Lower leg skin (tissue), 4 donors: ENCODE results near the gene BSG. TPM values are rescaled to one million over a fixed set of nuclear protein-coding genes. Genes with fewer than 3 reads are reported as not detected.

Source experiments
- DNase-seq, 2 donors: peaks; one replicate each; pipeline ENCODE4 v3.0.0-alpha.2; 2019; ENCODE audit warnings: low spot score in 2 of 2
- H3K4me3 ChIP-seq: fragments of 200-600 bp; sonication (generic); 2 replicates; pipeline ENCODE4 v1.5.1; 2017; ENCODE audit warnings: mild to moderate bottlenecking, low read depth; ENCODE audit not compliant: poor library complexity, severe bottlenecking
- POLR2A ChIP-seq, 2 donors: fragments of 450-650 bp; IDR thresholded peaks; one replicate each; pipeline ENCODE4 v1.6.1; 2016 to 2017; ENCODE audit warnings: antibody characterized with exemption in 2 of 2, mild to moderate bottlenecking in 1 of 2, moderate library complexity in 1 of 2
- WGBS, 2 donors: methylation state at CpG; one replicate each; pipeline ENCODE4 v1.1.5; 2018; 5-methylcytosine and 5-hydroxymethylcytosine counted together
- intact Hi-C: fragments of 100-400 bp; cut with DNase I; formaldehyde crosslinking; loops from one replicate; pipeline ENCODE4 v1.15.0; 2023; ENCODE audit warnings: low total_unique reads
- total RNA-seq, 4 donors: library from RNA; depleted of rRNA; stranded (reverse); fragments of >200 nt; gene quantifications; one replicate each; pipeline ENCODE4 v1.1.0, GENCODE V29; 2016
- TF ChIP-seq, protein P1 (sequence below), 3 donors: fragments of 450-650 bp; IDR thresholded peaks; one replicate each; pipeline ENCODE4 v1.5.1; 2016; ENCODE audit warnings: antibody characterized with exemption in 3 of 3, mild to moderate bottlenecking in 3 of 3, moderate library complexity in 2 of 3

The BSG gene
- total RNA-seq, 4 donors from 2014 or later, result 288 to 344 (median 307) TPM

DNA sequence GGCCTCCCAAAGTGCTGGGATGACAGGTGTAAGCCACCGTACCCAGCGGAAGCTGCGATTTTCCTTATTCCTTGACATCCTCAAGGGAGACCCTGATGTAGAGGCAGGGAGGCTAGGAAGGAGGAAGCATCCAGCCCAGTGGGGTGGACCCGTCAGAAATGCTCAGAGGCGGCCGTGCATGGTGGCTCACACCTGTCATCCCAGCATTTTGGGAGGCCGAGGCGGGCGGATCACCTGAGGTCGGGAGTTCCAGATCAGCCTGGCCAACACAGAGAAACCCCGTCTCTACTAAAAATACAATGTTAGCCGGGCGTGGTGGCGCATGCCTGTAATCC, 17.0 kb upstream of the BSG start:
- no peak for DNase-seq
- intact Hi-C loops, result no loop called here
- 90 to 94% methylated on average over 14 of the region's 14 CpGs for WGBS, 2 donors
- no peak for TF ChIP-seq POLR2A (IDR thresholded peaks at IDR 0.05)
- TF ChIP-seq, protein P1, sequence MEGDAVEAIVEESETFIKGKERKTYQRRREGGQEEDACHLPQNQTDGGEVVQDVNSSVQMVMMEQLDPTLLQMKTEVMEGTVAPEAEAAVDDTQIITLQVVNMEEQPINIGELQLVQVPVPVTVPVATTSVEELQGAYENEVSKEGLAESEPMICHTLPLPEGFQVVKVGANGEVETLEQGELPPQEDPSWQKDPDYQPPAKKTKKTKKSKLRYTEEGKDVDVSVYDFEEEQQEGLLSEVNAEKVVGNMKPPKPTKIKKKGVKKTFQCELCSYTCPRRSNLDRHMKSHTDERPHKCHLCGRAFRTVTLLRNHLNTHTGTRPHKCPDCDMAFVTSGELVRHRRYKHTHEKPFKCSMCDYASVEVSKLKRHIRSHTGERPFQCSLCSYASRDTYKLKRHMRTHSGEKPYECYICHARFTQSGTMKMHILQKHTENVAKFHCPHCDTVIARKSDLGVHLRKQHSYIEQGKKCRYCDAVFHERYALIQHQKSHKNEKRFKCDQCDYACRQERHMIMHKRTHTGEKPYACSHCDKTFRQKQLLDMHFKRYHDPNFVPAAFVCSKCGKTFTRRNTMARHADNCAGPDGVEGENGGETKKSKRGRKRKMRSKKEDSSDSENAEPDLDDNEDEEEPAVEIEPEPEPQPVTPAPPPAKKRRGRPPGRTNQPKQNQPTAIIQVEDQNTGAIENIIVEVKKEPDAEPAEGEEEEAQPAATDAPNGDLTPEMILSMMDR (IDR thresholded peaks at IDR 0.05), result no peak
- H3K4me3 ChIP-seq, result no peak overlapping the region

DNA sequence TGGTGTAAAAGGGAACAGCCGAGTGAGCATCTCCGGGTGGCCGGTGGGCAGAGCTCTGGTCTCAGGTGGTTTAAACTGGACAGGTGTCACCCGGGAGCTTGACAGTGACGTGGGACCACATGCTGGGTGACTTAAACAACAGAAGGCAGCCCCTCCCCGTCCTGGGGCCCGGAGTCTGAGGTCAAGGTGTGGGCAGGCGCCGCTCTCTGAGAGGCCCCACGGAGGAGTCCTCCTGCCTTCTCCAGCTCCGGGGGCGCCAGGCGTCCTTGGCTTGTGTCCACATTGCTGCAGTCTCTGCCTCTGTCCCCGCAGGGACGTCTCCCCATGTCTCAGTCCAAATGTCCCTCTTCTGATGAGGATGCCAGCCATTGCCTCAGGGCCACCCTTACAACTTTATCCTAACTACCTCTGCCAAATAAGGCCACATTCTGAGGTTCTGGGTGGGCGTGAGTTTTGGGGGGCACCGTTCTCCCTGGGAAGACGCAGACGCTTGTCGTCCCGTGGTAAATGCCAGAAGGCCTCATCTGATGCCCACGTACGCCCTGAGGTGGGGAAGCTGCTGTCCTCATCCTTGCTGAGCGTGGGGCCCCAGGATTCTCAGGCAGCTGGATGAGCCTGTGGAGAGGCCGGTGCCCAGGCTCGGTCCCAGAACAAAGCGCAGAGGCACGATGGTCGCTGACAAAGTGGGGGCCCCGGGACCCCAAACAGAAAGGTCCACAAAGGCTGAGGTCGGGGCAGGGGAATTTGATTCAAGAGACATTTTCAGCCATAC, 15.6 kb upstream of the BSG start:
- no peak for DNase-seq
- no peak overlapping the region for H3K4me3 ChIP-seq

DNA sequence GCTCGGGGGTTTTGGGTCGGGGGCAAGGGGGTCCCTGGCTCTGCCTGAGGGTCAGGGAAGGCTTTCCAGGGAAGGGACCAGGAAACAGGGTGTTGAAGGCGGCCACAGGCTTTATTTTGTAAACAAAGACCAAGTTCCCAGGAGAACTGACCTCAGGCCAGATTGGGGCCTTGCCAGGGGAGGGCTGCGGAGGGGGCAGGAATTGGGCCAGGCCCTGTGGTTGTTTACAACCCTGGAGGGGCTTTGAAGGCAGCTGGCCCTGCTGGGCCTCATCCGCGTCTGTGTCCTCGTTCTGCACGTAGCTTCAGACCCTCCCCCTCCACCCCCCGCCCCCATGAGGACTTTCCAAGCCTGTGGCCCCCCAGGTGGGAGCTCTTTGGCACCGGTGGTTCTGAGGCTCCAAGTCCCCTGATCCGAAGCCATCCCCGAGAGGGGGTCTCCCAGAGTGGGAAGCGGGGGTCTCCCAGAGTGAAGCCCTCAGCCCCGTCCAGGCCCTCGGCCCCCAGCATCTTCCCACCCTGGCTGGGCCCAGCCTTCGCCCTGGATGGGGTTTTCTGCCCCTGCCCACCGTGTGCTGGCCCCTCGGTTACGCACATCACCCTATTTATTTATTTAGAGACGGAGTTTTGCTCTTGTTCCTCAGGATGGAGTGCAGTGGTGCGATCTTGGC, 13.5 kb upstream of the BSG start:
- 48 to 58% methylated on average over 14 to 20 of the region's 21 CpGs for WGBS, 2 donors
- no peak for DNase-seq
- H3K4me3 ChIP-seq, result no peak overlapping the region
- intact Hi-C loops, result no loop called here
- TF ChIP-seq POLR2A (IDR thresholded peaks at IDR 0.05), result no peak
- TF ChIP-seq, protein P1 (IDR thresholded peaks at IDR 0.05), result no peak

More for the DNA sequence above, 15.6 kb upstream of the BSG start:
- WGBS, 2 donors, result 73 to 79% methylated on average over 31 of the region's 31 CpGs
- intact Hi-C loops, result no loop called here
- TF ChIP-seq, protein P1 (IDR thresholded peaks at IDR 0.05), result no peak
- no peak for TF ChIP-seq POLR2A (IDR thresholded peaks at IDR 0.05)

DNA sequence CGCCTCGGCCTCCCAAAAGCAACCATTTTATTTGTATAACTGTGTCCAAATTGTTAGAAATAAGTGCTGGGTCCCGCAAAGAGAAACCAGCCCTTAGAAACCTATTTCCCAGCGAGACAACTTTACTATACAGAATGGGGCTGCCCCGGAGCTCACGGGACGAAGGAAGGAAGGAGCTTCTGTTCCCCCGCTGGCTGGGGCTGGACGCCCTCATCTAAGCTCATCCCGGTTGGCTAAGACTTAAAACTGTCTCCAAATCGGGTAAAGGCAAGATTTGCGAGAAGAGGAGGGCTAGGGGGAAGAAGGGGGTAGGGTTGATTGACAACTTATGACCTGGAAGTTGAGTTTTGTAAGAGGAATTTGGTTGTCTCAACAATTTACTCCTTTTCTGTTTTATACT, 12.3 kb upstream of the BSG start:
- 75 to 76% methylated on average over 12 of the region's 12 CpGs for WGBS, 2 donors
- H3K4me3 ChIP-seq, result no peak overlapping the region
- DNase-seq, result no peak
- intact Hi-C loops, result no loop called here
- TF ChIP-seq POLR2A (IDR thresholded peaks at IDR 0.05), result no peak
- TF ChIP-seq, protein P1 (IDR thresholded peaks at IDR 0.05), result no peak

DNA sequence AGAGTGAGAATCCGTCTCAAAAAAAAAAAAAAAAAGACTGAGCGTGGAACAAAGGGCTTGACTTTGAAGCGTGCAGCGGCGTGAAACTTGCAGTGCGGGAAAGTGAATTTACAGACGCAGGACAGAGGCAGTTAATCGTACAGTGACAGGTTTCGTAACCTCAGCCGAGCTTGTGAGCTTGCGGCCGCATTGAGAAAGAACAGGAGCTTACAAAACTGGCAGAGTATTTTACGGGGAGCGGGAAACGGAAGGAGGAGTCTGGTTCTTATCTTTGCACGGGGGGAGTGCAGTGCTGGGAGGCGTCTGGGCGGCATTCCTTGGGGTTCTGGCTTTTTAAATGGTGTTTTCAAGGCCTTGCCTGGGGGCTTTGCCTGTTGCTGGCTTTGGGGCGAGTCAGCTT, 6.0 kb upstream of the BSG start:
- no peak for DNase-seq
- WGBS, 2 donors, result 36 to 48% methylated on average over 19 of the region's 19 CpGs

More for the DNA sequence above, 6.0 kb upstream of the BSG start:
- H3K4me3 ChIP-seq, result no peak overlapping the region
- intact Hi-C loops, result no loop called here
- TF ChIP-seq, protein P1 (IDR thresholded peaks at IDR 0.05), result no peak
- TF ChIP-seq POLR2A (IDR thresholded peaks at IDR 0.05), result no peak
